ENCODE data around the gene ST6GALNAC2. TPM values are rescaled to one million over a fixed set of nuclear protein-coding genes. Genes with fewer than 3 reads are reported as not detected.
A peak's percentile ranks its signal among the peaks of the same experiment; 100 is the strongest.

ST6GALNAC2 gene
- total and polyA plus RNA-seq, 2 experiments from 2014 or later, result 0.65 to 0.96 TPM

- Histone ChIP-seq H3K4me1 (ENCODE audit: insufficient read depth) (peaks cover 20% of the 10 kb centered on the region), H4K20me1 (ENCODE audit: insufficient read depth) (no peaks in the 10 kb centered on the region), H3K4me2 (ENCODE audit: unreplicated experiment) (no peak overlapping the region), H3K79me2 (ENCODE audit: insufficient read depth) (no peaks in the 10 kb centered on the region), H3K9me3 (ENCODE audit: low read depth) (no peaks in the 10 kb centered on the region), H3K9me2 (ENCODE audit: insufficient read depth) (no peaks in the 10 kb centered on the region), H3K9ac (no peak overlapping the region), H3K27me3 (replicated peaks; ENCODE audit: insufficient read depth) (no peaks in the 10 kb centered on the region), H2AFZ (no peak overlapping the region), H3K27ac (no peak overlapping the region), H3K36me3 (ENCODE audit: low read depth) (no peaks in the 10 kb centered on the region), H3F3A (ENCODE audit: insufficient read depth) (peaks cover 36% of the 10 kb centered on the region), H3K4me3 (no peak overlapping the region)
- no peak for TF ChIP-seq EZH2phosphoT487 (IDR thresholded peaks at IDR 0.05; ENCODE audit: insufficient read depth, low read depth)
- TF ChIP-seq EZH2 (IDR thresholded peaks at IDR 0.05; ENCODE audit: insufficient read depth, poor library complexity, severe bottlenecking), result no peak
- 85 to 92% methylated on average over 9 of the region's 9 CpGs for WGBS, 2 experiments (ENCODE audit: low coverage in 1 of 2, low lambda C conversion rate in 2 of 2, missing lambda C conversion rate in 2 of 2)
- in situ Hi-C loops (cut with MboI), result no loop called here
- DNase-seq, result no peak
These were observed 36.5 kb downstream of the ST6GALNAC2 start for GRCh38 chr17:76549215-76549518.

DNA sequence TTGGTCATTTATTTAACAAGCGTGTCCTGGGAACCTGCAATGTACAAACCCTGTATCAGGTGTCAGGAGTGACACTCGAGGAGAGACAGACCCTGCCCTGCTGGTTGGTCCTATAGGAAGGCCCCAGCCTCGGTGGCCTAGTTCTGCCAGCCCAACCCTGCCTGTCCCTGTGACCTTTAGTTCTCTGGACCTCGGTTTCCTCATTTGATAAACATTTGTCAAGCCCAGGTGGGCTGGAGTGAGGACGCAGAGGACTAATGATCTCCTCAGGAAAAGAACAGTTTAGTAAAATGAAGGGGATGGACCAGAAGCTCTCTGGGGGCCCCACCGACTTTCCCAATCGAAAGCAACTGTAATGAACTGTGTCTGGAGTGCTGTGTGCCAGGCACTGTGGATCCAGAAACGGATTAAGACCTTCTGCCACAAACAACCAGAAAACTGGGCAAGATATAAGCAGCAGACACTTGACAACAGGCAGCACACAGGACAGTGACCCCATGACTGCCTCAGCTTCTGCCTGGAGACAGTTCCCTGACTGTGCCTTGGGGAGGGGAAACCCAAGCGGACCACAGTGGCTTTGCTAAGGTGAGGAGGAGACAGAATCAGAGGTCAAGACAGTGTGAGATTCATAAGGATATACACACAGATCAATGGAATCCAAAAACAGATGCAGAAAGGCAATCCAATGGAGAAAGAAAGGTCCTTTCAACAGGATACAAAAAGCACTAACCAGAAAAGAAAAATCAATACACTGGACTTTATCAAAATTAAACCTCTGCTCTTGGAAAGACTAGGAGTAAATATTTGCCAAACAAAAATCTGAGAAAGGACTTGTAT is 37.1 kb downstream of the ST6GALNAC2 start:
- H3K4me1 ChIP-seq (ENCODE audit: insufficient read depth), result peaks cover 20% of the 10 kb centered on the region
- H4K20me1 ChIP-seq (ENCODE audit: insufficient read depth), result no peaks in the 10 kb centered on the region
- H3F3A ChIP-seq (ENCODE audit: insufficient read depth), result peaks cover 36% of the 10 kb centered on the region
- no peak for TF ChIP-seq EZH2 (IDR thresholded peaks at IDR 0.05; ENCODE audit: insufficient read depth, poor library complexity, severe bottlenecking)
- no peak for TF ChIP-seq EZH2phosphoT487 (IDR thresholded peaks at IDR 0.05; ENCODE audit: insufficient read depth, low read depth)
- no peak overlapping the region for H3K27ac ChIP-seq
- no peaks in the 10 kb centered on the region for H3K9me3 ChIP-seq (ENCODE audit: low read depth)
- no peak overlapping the region for H2AFZ ChIP-seq
- H3K27me3 ChIP-seq (replicated peaks; ENCODE audit: insufficient read depth), result no peaks in the 10 kb centered on the region
- no peak overlapping the region for H3K4me3 ChIP-seq
- no peaks in the 10 kb centered on the region for H3K36me3 ChIP-seq (ENCODE audit: low read depth)
- no peak overlapping the region for H3K9ac ChIP-seq
- H3K4me2 ChIP-seq (ENCODE audit: unreplicated experiment), result no peak overlapping the region
- in situ Hi-C loops (cut with MboI), result no loop called here
- no peaks in the 10 kb centered on the region for H3K79me2 ChIP-seq (ENCODE audit: insufficient read depth)
- DNase-seq, result no peak
- H3K9me2 ChIP-seq (ENCODE audit: insufficient read depth), result no peaks in the 10 kb centered on the region
- WGBS, 2 experiments (ENCODE audit: low coverage in 1 of 2, low lambda C conversion rate in 2 of 2, missing lambda C conversion rate in 2 of 2), result 59 to 66% methylated on average over 9 of the region's 9 CpGs

GRCh38 chr17:76547642-76548202 is 37.9 kb downstream of the ST6GALNAC2 start:
- Histone ChIP-seq H3K36me3 (ENCODE audit: low read depth) (no peaks in the 10 kb centered on the region), H3K4me2 (ENCODE audit: unreplicated experiment) (no peak overlapping the region), H3K9me3 (ENCODE audit: low read depth) (no peaks in the 10 kb centered on the region), H3F3A (ENCODE audit: insufficient read depth) (peaks cover 36% of the 10 kb centered on the region), H3K9ac (0 out of 2 replicates have a peak overlapping the region, but pooled peaks have one; percentile 65), H4K20me1 (ENCODE audit: insufficient read depth) (no peaks in the 10 kb centered on the region), H3K4me3 (no peak overlapping the region), H3K27me3 (replicated peaks; ENCODE audit: insufficient read depth) (no peaks in the 10 kb centered on the region), H3K9me2 (ENCODE audit: insufficient read depth) (no peaks in the 10 kb centered on the region), H2AFZ (no peak overlapping the region), H3K4me1 (ENCODE audit: insufficient read depth) (peaks cover 20% of the 10 kb centered on the region), H3K27ac (no peak overlapping the region), H3K79me2 (ENCODE audit: insufficient read depth) (no peaks in the 10 kb centered on the region)
- TF ChIP-seq EZH2 (IDR thresholded peaks at IDR 0.05; ENCODE audit: insufficient read depth, poor library complexity, severe bottlenecking) (no peak), EZH2phosphoT487 (IDR thresholded peaks at IDR 0.05; ENCODE audit: insufficient read depth, low read depth) (no peak)
- WGBS, 2 experiments (ENCODE audit: low coverage in 1 of 2, low lambda C conversion rate in 2 of 2, missing lambda C conversion rate in 2 of 2), result 68 to 79% methylated on average over 2 of the region's 2 CpGs
- in situ Hi-C loops (cut with MboI), result no loop called here
- no peak for DNase-seq

GRCh38 chr17:76547183-76547641 is 38.4 kb downstream of the ST6GALNAC2 start:
- H3K4me2 ChIP-seq (ENCODE audit: unreplicated experiment), result peak overlapping the region; percentile 48
- peak overlapping the region; percentile 67 for H3K27ac ChIP-seq
- H3K79me2 ChIP-seq (ENCODE audit: insufficient read depth), result no peaks in the 10 kb centered on the region
- no peak overlapping the region for H2AFZ ChIP-seq
- peak; percentile 77 for DNase-seq
- H3K4me3 ChIP-seq, result no peak overlapping the region
- H3F3A ChIP-seq (ENCODE audit: insufficient read depth), result peaks cover 36% of the 10 kb centered on the region
- H4K20me1 ChIP-seq (ENCODE audit: insufficient read depth), result no peaks in the 10 kb centered on the region
- in situ Hi-C loops (cut with MboI), result no loop called here
- H3K9ac ChIP-seq, result peak overlapping the region; percentile 65
- no peaks in the 10 kb centered on the region for H3K9me2 ChIP-seq (ENCODE audit: insufficient read depth)
- H3K4me1 ChIP-seq (ENCODE audit: insufficient read depth), result peaks cover 20% of the 10 kb centered on the region
- H3K36me3 ChIP-seq (ENCODE audit: low read depth), result no peaks in the 10 kb centered on the region
- no peaks in the 10 kb centered on the region for H3K27me3 ChIP-seq (replicated peaks; ENCODE audit: insufficient read depth)
- TF ChIP-seq EZH2phosphoT487 (IDR thresholded peaks at IDR 0.05; ENCODE audit: insufficient read depth, low read depth), result no peak
- no peak for TF ChIP-seq EZH2 (IDR thresholded peaks at IDR 0.05; ENCODE audit: insufficient read depth, poor library complexity, severe bottlenecking)
- H3K9me3 ChIP-seq (ENCODE audit: low read depth), result no peaks in the 10 kb centered on the region
- 14 to 40% methylated on average over 3 of the region's 3 CpGs for WGBS, 2 experiments (ENCODE audit: low coverage in 1 of 2, low lambda C conversion rate in 2 of 2, missing lambda C conversion rate in 2 of 2)
